SK-N-MC (cell line): ENCODE data around the gene CAMK1G.

Experiments used
- EZH2 ChIP-seq: fragments of 200-600 bp; sonication (generic); IDR thresholded peaks from one replicate; pipeline ENCODE4 v1.6.1; 2017; ENCODE audit warnings: antibody characterized with exemption
- POLR2AphosphoS5 ChIP-seq: IDR thresholded peaks from 2 replicates; pipeline ENCODE4 v1.6.1; 2012; ENCODE audit warnings: mild to moderate bottlenecking, low read depth, low read length, borderline replicate concordance

GRCh38 chr1:209603877-209604276 lies 20.4 kb downstream of the CAMK1G start:
- TF ChIP-seq POLR2AphosphoS5 (no peak), EZH2 (no peak)
